ENCODE results near the gene PAX7. TPM values are rescaled to one million over a fixed set of nuclear protein-coding genes. Genes with fewer than 3 reads are reported as not detected.

The PAX7 gene
- total RNA-seq, 2 experiments from 2014 or later: not detected

- CTCF ChIA-PET: no interaction called here
- no peaks in the 10 kb centered on the region for H3K36me3 Mint-ChIP-seq (ENCODE audit: low read depth)
- POLR2A ChIA-PET: no interaction called here
- H3K27ac Mint-ChIP-seq: no peak overlapping the region
- H3K9me3 Mint-ChIP-seq: no peaks in the 10 kb centered on the region
- DNase-seq: no peak
- no peak overlapping the region for H3K4me3 Mint-ChIP-seq
- H3K27me3 Mint-ChIP-seq: peaks cover 40% of the 10 kb centered on the region
- H3K4me1 Mint-ChIP-seq: peaks cover 1% of the 10 kb centered on the region
Measured at GRCh38 chr1:18787825-18788385, 157.3 kb downstream of the PAX7 start.

- no peak for DNase-seq
- Mint-ChIP-seq H3K36me3 (ENCODE audit: low read depth) (no peaks in the 10 kb centered on the region), H3K27ac (no peak overlapping the region), H3K9me3 (no peaks in the 10 kb centered on the region), H3K4me3 (no peak overlapping the region), H3K4me1 (peaks cover 1% of the 10 kb centered on the region), H3K27me3 (peaks cover 32% of the 10 kb centered on the region)
- POLR2A ChIA-PET: no interaction called here
- CTCF ChIA-PET: no interaction called here
Measured at GRCh38 chr1:18789246-18789645, 158.6 kb downstream of the PAX7 start.

- Mint-ChIP-seq H3K9me3 (no peaks in the 10 kb centered on the region), H3K27me3 (peaks cover 15% of the 10 kb centered on the region), H3K36me3 (ENCODE audit: low read depth) (no peaks in the 10 kb centered on the region), H3K27ac (no peak overlapping the region), H3K4me3 (no peak overlapping the region), H3K4me1 (peaks cover 1% of the 10 kb centered on the region)
- POLR2A ChIA-PET: no interaction called here
- CTCF ChIA-PET: no interaction called here
- no peak for DNase-seq
Measured at GRCh38 chr1:18792747-18793146, 162.1 kb downstream of the PAX7 start.

GRCh38 chr1:18793164-18793563 is 162.5 kb downstream of the PAX7 start:
- Mint-ChIP-seq H3K36me3 (ENCODE audit: low read depth) (no peaks in the 10 kb centered on the region), H3K27ac (no peak overlapping the region), H3K4me3 (no peak overlapping the region), H3K9me3 (no peaks in the 10 kb centered on the region), H3K4me1 (peaks cover 1% of the 10 kb centered on the region), H3K27me3 (peaks cover 14% of the 10 kb centered on the region)
- DNase-seq: no peak
- ChIA-PET POLR2A (no interaction called here), CTCF (no interaction called here)

- CTCF ChIA-PET: interaction anchor here (2.0 kb wide), 1 partner anchor 18 kb away, joined by 4 read pairs; no protein-coding TSS in a partner anchor
Measured at GRCh38 chr1:18794051-18794450, 163.4 kb downstream of the PAX7 start.

GRCh38 chr1:18794561-18794960 is 163.9 kb downstream of the PAX7 start:
- Mint-ChIP-seq H3K36me3 (ENCODE audit: low read depth) (no peaks in the 10 kb centered on the region), H3K27me3 (peaks cover 12% of the 10 kb centered on the region), H3K4me3 (no peak overlapping the region), H3K4me1 (peaks cover 1% of the 10 kb centered on the region), H3K9me3 (no peaks in the 10 kb centered on the region), H3K27ac (no peak overlapping the region)
- DNase-seq: no peak
- CTCF ChIA-PET: interaction anchor here (2.0 kb wide), 1 partner anchor 17 kb away, joined by 4 read pairs; no protein-coding TSS in a partner anchor
- POLR2A ChIA-PET: no interaction called here

More at GRCh38 chr1:18794051-18794450, 163.4 kb downstream of the PAX7 start:
- POLR2A ChIA-PET: no interaction called here
- no peak overlapping the region for H3K27ac Mint-ChIP-seq
- H3K4me3 Mint-ChIP-seq: no peak overlapping the region
- H3K36me3 Mint-ChIP-seq (ENCODE audit: low read depth): no peaks in the 10 kb centered on the region
- H3K4me1 Mint-ChIP-seq: peaks cover 1% of the 10 kb centered on the region
- no peak for DNase-seq
- peaks cover 12% of the 10 kb centered on the region for H3K27me3 Mint-ChIP-seq
- no peaks in the 10 kb centered on the region for H3K9me3 Mint-ChIP-seq

GRCh38 chr1:18795002-18795689 is 164.5 kb downstream of the PAX7 start:
- Mint-ChIP-seq H3K27me3 (peaks cover 9% of the 10 kb centered on the region), H3K9me3 (no peaks in the 10 kb centered on the region), H3K27ac (no peak overlapping the region), H3K36me3 (ENCODE audit: low read depth) (no peaks in the 10 kb centered on the region), H3K4me3 (no peak overlapping the region), H3K4me1 (peaks cover 1% of the 10 kb centered on the region)
- DNase-seq: no peak
- CTCF ChIA-PET: interaction anchor here (0.9 to 2.0 kb wide), 2 partner anchors 10 to 16 kb away, joined by 3 to 4 read pairs; no protein-coding TSS in a partner anchor
- POLR2A ChIA-PET: no interaction called here

- Mint-ChIP-seq H3K9me3 (no peaks in the 10 kb centered on the region), H3K36me3 (ENCODE audit: low read depth) (no peaks in the 10 kb centered on the region), H3K4me3 (no peak overlapping the region), H3K27me3 (peaks cover 4% of the 10 kb centered on the region), H3K4me1 (no peaks in the 10 kb centered on the region), H3K27ac (no peak overlapping the region)
- DNase-seq: no peak
- POLR2A ChIA-PET: no interaction called here
- CTCF ChIA-PET: no interaction called here
Measured at GRCh38 chr1:18796950-18797349, 166.3 kb downstream of the PAX7 start.

Other genes with a start within 250 kb of the PAX7 start
- gene KLHDC7A, start 149.9 kb upstream of the PAX7 start, total RNA-seq: not detected
- gene TAS1R2, start 228.8 kb downstream of the PAX7 start, total RNA-seq: not detected